GM12865 (cell line): ENCODE measurements around the gene CNTF.

ENCODE experiments used
- DNase-seq: peaks from one replicate; pipeline ENCODE4 v3.0.0; 2010; ENCODE audit warnings: low read depth
- H3K4me3 ChIP-seq: 2 replicates; pipeline ENCODE4 v1.5.1; 2011; ENCODE audit warnings: mild to moderate bottlenecking, low read depth, low read length, control low read depth
- TF ChIP-seq, protein P1 (sequence below): IDR thresholded peaks from 2 replicates; pipeline ENCODE4 v1.5.1; 2011; ENCODE audit warnings: low read length, control low read depth, low read depth, inconsistent platforms; ENCODE audit not compliant: insufficient read depth; ENCODE audit errors: missing control alignments

The CNTF gene

DNA sequence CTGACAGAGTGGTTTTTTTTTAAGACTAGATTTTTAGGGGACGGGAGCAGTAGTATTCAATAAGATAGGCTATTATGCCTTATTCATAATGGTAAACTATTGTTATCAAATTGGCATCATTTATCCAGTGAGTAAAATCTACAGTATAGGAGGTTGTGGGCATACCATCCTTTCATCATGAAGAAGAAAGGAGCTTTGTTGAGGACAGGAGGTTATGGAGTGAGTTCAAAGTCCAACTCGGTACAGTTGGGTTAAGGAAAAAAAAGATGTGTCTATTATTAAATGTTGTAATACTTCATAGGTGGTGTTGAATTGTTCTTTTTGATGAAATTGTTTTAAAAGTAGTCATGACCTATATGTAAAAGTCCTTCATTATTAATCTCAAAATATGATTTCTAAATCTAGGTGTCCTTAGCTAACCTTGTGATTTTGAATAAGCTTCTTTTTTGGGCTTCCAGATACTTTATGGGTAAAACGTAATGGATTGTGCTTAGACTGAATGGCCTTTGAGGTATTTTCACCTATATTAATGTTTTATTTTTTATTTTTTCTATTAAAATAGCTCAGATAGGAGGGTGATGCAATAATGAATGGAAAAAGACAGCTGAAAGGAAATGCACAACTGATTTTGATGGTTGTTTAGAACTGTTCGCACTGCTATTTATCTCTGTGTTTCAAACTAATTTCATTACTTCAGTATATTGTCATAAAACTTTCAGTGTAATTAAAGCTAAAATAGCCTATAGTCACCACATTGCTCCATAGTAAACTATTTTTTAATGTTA lies 15.3 kb upstream of the CNTF start:
- DNase-seq = no peak
- TF ChIP-seq, protein P1, sequence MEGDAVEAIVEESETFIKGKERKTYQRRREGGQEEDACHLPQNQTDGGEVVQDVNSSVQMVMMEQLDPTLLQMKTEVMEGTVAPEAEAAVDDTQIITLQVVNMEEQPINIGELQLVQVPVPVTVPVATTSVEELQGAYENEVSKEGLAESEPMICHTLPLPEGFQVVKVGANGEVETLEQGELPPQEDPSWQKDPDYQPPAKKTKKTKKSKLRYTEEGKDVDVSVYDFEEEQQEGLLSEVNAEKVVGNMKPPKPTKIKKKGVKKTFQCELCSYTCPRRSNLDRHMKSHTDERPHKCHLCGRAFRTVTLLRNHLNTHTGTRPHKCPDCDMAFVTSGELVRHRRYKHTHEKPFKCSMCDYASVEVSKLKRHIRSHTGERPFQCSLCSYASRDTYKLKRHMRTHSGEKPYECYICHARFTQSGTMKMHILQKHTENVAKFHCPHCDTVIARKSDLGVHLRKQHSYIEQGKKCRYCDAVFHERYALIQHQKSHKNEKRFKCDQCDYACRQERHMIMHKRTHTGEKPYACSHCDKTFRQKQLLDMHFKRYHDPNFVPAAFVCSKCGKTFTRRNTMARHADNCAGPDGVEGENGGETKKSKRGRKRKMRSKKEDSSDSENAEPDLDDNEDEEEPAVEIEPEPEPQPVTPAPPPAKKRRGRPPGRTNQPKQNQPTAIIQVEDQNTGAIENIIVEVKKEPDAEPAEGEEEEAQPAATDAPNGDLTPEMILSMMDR = no peak
- H3K4me3 ChIP-seq = no peak overlapping the region

DNA sequence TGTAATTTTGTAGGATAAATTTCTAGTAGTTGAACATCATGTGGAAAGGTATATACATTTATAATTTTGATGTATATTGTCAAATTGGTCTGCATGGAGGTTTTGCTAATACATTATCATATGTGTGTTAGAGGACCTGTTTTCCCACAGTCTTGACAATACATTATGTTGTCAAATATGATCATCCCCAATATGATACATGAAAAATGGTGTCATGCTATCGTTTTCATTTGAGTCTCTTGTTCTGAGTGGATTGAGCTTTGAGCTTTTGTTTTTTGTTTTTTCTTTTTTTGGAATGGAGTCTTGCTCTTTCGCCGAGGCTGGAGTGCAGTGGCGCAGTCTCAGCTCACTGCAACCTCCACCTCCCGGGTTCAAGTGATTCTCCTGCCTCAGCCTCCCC lies 14.1 kb upstream of the CNTF start:
- no peak for DNase-seq
- TF ChIP-seq, protein P1 = no peak
- no peak overlapping the region for H3K4me3 ChIP-seq

DNA sequence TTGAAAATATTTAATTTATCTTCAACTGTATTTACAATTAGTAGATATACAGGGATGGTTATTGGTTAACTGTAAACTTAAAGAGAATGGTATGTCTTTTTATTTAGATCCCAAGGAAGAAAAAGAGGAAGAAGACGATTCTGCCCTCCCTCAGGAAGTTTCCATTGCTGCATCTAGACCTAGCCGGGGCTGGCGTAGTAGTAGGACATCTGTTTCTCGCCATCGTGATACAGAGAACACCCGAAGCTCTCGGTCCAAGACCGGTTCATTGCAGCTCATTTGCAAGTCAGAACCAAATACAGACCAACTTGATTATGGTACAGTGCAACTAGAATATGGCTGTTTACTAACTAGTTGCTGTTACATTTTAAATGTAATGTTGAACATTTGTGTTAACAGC lies 12.7 kb upstream of the CNTF start:
- DNase-seq = no peak
- TF ChIP-seq, protein P1 = no peak
- H3K4me3 ChIP-seq = no peak overlapping the region

DNA sequence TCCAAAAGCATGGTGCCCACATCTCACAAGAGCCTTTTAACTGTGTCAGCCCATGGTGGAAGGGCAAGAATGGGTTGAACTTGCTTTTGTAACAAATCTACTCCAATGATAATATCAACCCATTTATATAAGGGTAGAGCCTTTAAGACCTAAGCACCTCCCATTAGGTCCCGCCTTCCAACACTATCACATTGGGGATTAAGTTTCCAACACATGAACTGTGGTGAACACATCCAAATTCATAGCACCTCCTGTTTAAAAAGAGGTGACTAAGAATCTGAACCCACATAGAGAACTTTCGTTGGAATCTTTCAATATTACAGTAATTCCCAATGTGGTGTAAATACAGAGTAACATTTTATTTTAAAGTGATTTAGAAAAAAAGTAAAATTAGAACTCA lies 9.2 kb upstream of the CNTF start:
- no peak for DNase-seq
- TF ChIP-seq, protein P1 = no peak
- no peak overlapping the region for H3K4me3 ChIP-seq

DNA sequence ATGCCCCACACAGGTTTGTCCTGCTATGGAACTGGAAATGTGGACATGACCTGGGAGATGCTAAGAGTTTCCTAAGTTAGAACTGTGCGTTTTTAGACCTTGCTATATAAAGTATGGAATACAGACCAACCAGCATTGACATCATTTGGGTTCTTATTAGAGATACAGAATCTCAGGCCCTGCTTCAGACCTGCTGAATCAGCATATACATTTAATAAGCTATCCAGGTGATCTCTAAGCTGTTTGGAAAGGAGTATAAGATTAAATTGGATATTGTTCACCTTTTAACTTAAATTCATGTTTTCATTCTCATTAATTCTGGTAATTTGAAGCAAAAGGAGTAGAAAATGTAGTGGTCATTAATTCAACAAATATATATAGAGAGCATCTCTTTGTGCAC lies 6.9 kb upstream of the CNTF start:
- TF ChIP-seq, protein P1 = no peak
- no peak overlapping the region for H3K4me3 ChIP-seq
- no peak for DNase-seq

DNA sequence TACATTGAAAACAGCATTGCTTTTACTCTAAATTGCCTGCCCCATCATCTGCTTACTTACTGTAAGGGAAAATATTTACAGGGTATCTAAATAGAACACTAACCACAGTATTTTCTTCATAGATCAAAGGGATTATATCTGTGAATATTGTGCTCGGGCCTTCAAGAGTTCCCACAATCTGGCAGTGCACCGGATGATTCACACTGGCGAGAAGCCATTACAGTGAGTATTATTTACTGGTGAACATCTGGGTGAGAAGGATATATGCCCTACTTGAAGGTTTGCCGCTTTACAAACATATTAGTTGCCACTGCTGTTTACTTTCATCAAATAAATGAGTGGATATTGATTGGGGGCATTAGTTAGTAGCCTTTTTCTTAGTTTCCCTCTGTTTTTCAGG lies 5.9 kb upstream of the CNTF start:
- DNase-seq = no peak
- TF ChIP-seq, protein P1 = no peak
- H3K4me3 ChIP-seq = no peak overlapping the region

DNA sequence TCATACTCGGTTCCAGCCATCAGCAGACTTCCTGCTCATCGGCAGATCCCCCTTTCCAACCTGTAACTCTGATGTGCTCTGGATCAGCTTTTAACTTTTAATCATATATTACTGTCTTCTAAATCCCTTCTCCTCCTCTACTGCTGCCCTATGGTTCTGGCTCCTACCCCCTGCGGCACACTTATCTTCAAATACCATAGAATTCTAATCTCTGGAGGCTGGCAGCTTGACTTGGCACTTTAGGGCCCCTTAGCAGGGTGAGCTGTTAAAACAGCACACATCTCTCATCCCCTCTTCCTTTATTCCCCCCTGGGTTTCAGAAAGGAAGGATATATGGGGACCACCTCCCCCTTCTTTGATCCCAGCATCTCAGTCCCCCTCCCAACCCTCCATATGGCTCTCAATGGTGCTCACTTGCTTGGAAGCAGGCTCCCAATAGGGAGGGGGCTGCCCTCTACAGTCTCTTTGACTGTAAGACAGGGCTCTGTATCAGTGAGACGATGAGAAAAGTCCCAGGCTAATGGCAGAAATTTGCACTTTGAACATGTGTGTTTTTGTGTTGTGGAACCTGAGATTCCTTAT lies 4.4 kb upstream of the CNTF start:
- TF ChIP-seq, protein P1 = peak; percentile 17
- DNase-seq = no peak
- no peak overlapping the region for H3K4me3 ChIP-seq
